ENCODE measurements around the gene SORCS1.

Gene SORCS1

GRCh38 chr10:106982268-106982667 lies 182.2 kb downstream of the SORCS1 start:
- no peak for DNase-seq

GRCh38 chr10:106981452-106982075 lies 182.9 kb downstream of the SORCS1 start:
- no peak for DNase-seq

- DNase-seq, result no peak
These were observed 183.7 kb downstream of the SORCS1 start for GRCh38 chr10:106980495-106981451.

- DNase-seq, result no peak
These were observed 185.8 kb downstream of the SORCS1 start for GRCh38 chr10:106978756-106979155.

- DNase-seq, result no peak
These were observed 190.8 kb downstream of the SORCS1 start for GRCh38 chr10:106973716-106974115.

GRCh38 chr10:106973288-106973687 lies 191.2 kb downstream of the SORCS1 start:
- no peak for DNase-seq

GRCh38 chr10:106972381-106972780 lies 192.1 kb downstream of the SORCS1 start:
- DNase-seq, result no peak

- DNase-seq, result no peak
These were observed 193.1 kb downstream of the SORCS1 start for GRCh38 chr10:106971411-106971831.

- no peak for DNase-seq
These were observed 197.1 kb downstream of the SORCS1 start for GRCh38 chr10:106967452-106967851.

GRCh38 chr10:106960812-106961211 lies 203.7 kb downstream of the SORCS1 start:
- no peak for DNase-seq

- no peak for DNase-seq
These were observed 205.0 kb downstream of the SORCS1 start for GRCh38 chr10:106959521-106959920.

GRCh38 chr10:106958589-106959361 lies 205.7 kb downstream of the SORCS1 start:
- DNase-seq, result no peak

- DNase-seq, result no peak
These were observed 206.5 kb downstream of the SORCS1 start for GRCh38 chr10:106957823-106958588.

- DNase-seq, result no peak
These were observed 208.1 kb downstream of the SORCS1 start for GRCh38 chr10:106956216-106956915.

GRCh38 chr10:106955133-106955532 lies 209.4 kb downstream of the SORCS1 start:
- no peak for DNase-seq

GRCh38 chr10:106952033-106952432 lies 212.5 kb downstream of the SORCS1 start:
- no peak for DNase-seq

- no peak for DNase-seq
These were observed 214.6 kb downstream of the SORCS1 start for GRCh38 chr10:106949680-106950478.

- no peak for DNase-seq
These were observed 216.9 kb downstream of the SORCS1 start for GRCh38 chr10:106947643-106948042.

- DNase-seq, result no peak
These were observed 222.4 kb downstream of the SORCS1 start for GRCh38 chr10:106942035-106942662.

- DNase-seq, result no peak
These were observed 223.0 kb downstream of the SORCS1 start for GRCh38 chr10:106941297-106942034.
